Ishikawa (cell line): ENCODE data around the gene ANKRD44.

Source experiments
- CEBPB ChIP-seq: IDR thresholded peaks from 2 replicates; pipeline ENCODE4 v1.6.1; 2012
- CREB1 ChIP-seq: IDR thresholded peaks from 2 replicates; pipeline ENCODE4 v1.6.1; 2012; ENCODE audit warnings: low read depth
- EGR1 ChIP-seq: IDR thresholded peaks from 2 replicates; pipeline ENCODE4 v1.6.1; 2012
- EP300 ChIP-seq: IDR thresholded peaks from 2 replicates; pipeline ENCODE4 v1.6.1; 2012; ENCODE audit warnings: borderline replicate concordance
- FOXM1 ChIP-seq: IDR thresholded peaks from 2 replicates; pipeline ENCODE4 v1.6.1; 2012; ENCODE audit warnings: low read depth, borderline replicate concordance
- NFIC ChIP-seq: IDR thresholded peaks from 2 replicates; pipeline ENCODE4 v1.6.1; 2012
- RAD21 ChIP-seq: IDR thresholded peaks from 2 replicates; pipeline ENCODE4 v1.6.1; 2012; ENCODE audit warnings: low read depth
- TAF1 ChIP-seq: IDR thresholded peaks from 2 replicates; pipeline ENCODE4 v1.6.1; 2012; ENCODE audit warnings: low read depth, mild to moderate bottlenecking
- TCF12 ChIP-seq: IDR thresholded peaks from 2 replicates; pipeline ENCODE4 v1.6.1; 2012; ENCODE audit warnings: low read depth
- TEAD4 ChIP-seq: IDR thresholded peaks from 2 replicates; pipeline ENCODE4 v1.6.1; 2012
- YY1 ChIP-seq: IDR thresholded peaks from 2 replicates; pipeline ENCODE4 v1.6.1; 2012; ENCODE audit warnings: low read depth
- ZBTB7A ChIP-seq: IDR thresholded peaks from 2 replicates; pipeline ENCODE4 v1.6.1; 2012; ENCODE audit warnings: low read depth
- TF ChIP-seq, protein P1 (sequence below): IDR thresholded peaks from 2 replicates; pipeline ENCODE4 v1.6.1; 2012
- TF ChIP-seq, protein P2 (sequence below): IDR thresholded peaks from 2 replicates; pipeline ENCODE4 v1.6.1; 2012; ENCODE audit warnings: low read depth, mild to moderate bottlenecking
- TF ChIP-seq, protein P3 (sequence below): IDR thresholded peaks from 2 replicates; pipeline ENCODE4 v1.6.1; 2012

ANKRD44 gene

DNA sequence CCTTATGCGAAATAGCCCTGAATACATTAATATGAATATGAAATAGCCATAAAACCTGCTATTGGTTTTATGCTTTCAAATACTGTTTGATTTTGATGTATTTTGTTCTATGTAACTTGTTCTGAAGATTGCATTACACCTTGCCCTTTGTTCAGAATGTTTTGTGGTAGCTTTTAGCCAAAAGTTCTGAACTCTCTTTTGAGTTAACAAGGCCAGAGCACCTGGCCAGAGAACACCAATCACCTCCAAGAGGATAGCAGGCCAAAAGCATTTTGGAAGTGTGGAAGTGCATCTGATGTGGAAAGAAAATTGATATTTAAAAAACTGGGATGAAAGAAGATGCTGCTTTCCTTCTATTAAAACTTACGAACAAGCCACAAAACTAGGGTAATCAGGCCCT is 297.5 kb downstream of the ANKRD44 start:
- no peak for TF ChIP-seq NFIC

DNA sequence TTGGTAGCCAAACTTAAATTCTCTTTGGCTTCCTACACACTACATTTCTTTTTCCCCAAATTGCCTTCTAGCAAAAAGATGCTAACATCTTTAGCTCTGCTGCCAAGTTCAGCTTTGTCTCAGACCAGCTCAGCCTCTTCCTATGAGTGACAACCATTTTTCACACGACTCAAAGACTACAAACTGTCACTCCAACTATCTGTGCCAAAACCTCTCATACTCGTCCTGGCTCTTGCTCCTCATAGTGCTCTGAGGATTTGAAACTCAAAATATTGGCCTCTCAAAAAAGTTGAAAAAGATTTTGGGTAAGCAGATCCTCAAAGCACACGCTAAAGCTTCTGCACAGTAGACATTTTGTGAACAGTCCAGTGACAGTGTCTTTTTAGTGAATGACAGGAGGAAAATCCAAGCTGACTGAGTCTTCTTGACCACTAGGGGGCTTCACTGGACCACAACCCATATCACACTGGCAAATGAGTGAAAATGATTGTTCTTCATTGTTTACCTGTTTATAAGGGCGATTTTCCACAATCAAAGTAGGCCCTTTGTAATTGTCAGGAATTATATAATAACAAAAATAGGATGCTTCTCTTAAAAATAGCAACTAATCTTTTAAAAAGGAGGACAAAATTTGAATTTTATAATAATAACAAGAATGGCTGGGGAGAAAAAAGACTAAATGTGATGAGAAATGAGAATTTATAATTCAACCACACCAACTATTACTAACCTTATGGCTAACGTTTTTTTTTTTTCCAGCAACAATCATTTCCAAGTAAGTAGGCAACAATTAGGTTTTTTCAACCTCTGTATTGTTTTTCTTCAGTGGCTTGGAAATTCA is 298.6 kb downstream of the ANKRD44 start:
- TF ChIP-seq RAD21, result peak; percentile 77
- TF ChIP-seq, protein P1, sequence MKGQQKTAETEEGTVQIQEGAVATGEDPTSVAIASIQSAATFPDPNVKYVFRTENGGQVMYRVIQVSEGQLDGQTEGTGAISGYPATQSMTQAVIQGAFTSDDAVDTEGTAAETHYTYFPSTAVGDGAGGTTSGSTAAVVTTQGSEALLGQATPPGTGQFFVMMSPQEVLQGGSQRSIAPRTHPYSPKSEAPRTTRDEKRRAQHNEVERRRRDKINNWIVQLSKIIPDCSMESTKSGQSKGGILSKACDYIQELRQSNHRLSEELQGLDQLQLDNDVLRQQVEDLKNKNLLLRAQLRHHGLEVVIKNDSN, result no peak

DNA sequence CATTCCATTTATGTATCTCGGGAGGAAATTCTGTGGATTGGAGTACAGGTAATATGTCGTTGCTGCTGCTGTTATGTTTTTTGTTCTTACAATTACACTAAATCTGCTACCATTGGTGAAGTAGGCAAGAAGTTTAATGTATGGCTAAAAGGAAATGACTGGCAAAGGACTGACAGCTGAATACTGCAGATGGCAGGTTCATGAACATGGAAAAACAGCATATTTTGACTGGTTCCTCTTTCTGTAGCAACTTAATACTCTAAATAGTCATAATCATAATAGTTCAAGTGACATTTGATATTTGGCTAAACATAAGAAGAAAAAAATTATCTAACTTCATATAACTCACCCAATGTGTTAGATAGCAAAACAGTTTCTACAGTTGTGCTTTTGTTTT is 299.6 kb downstream of the ANKRD44 start:
- TF ChIP-seq CEBPB (no peak), EP300 (no peak), ZBTB7A (no peak), CREB1 (no peak), TAF1 (no peak), TEAD4 (no peak), RAD21 (no peak), TCF12 (no peak), EGR1 (no peak), FOXM1 (no peak), NFIC (no peak), YY1 (no peak)
- TF ChIP-seq, protein P2, sequence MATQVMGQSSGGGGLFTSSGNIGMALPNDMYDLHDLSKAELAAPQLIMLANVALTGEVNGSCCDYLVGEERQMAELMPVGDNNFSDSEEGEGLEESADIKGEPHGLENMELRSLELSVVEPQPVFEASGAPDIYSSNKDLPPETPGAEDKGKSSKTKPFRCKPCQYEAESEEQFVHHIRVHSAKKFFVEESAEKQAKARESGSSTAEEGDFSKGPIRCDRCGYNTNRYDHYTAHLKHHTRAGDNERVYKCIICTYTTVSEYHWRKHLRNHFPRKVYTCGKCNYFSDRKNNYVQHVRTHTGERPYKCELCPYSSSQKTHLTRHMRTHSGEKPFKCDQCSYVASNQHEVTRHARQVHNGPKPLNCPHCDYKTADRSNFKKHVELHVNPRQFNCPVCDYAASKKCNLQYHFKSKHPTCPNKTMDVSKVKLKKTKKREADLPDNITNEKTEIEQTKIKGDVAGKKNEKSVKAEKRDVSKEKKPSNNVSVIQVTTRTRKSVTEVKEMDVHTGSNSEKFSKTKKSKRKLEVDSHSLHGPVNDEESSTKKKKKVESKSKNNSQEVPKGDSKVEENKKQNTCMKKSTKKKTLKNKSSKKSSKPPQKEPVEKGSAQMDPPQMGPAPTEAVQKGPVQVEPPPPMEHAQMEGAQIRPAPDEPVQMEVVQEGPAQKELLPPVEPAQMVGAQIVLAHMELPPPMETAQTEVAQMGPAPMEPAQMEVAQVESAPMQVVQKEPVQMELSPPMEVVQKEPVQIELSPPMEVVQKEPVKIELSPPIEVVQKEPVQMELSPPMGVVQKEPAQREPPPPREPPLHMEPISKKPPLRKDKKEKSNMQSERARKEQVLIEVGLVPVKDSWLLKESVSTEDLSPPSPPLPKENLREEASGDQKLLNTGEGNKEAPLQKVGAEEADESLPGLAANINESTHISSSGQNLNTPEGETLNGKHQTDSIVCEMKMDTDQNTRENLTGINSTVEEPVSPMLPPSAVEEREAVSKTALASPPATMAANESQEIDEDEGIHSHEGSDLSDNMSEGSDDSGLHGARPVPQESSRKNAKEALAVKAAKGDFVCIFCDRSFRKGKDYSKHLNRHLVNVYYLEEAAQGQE, result no peak
- TF ChIP-seq, protein P1, result no peak

DNA sequence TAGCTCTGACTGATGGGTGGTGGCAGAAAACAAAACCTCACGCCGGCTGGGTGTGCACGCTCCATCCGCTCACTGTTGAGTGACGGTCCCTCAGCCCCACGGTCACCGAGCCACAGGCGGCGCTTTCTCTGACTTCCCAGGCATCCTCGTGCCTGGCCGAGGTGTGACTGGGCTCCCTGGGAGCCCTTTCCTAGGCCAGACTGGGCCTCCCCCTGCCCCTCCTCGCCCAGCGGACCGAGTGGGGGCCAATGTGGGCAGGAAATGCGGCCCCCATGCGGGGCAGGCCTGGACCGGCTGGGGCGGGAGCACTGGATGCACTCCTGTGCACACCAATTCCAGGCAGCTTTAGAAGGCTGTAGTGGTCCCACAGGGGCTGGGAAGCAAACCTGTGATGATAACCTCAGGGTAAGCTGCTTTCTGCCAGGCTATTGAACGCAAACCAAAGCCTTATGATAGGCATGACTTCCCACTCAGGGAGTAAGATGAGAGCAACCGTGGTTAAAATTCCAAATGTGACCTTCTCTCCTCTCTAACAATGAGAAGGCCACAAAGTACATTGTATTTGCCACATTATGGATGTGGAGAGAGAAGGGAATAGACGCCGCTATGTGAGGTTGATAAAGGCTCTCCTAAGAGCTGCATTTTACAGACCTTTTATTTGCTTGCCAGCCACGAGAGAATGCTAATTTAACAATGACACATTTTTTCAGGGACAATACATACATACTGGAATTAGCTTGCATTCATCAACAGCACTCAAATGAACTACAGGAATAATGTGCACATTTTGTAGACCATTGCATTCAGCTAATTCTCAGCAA is 300.2 kb downstream of the ANKRD44 start:
- TF ChIP-seq CREB1 (no peak), TAF1 (no peak), TEAD4 (no peak), FOXM1 (no peak), EGR1 (no peak), CEBPB (no peak), TCF12 (no peak), NFIC (no peak), YY1 (no peak)

DNA sequence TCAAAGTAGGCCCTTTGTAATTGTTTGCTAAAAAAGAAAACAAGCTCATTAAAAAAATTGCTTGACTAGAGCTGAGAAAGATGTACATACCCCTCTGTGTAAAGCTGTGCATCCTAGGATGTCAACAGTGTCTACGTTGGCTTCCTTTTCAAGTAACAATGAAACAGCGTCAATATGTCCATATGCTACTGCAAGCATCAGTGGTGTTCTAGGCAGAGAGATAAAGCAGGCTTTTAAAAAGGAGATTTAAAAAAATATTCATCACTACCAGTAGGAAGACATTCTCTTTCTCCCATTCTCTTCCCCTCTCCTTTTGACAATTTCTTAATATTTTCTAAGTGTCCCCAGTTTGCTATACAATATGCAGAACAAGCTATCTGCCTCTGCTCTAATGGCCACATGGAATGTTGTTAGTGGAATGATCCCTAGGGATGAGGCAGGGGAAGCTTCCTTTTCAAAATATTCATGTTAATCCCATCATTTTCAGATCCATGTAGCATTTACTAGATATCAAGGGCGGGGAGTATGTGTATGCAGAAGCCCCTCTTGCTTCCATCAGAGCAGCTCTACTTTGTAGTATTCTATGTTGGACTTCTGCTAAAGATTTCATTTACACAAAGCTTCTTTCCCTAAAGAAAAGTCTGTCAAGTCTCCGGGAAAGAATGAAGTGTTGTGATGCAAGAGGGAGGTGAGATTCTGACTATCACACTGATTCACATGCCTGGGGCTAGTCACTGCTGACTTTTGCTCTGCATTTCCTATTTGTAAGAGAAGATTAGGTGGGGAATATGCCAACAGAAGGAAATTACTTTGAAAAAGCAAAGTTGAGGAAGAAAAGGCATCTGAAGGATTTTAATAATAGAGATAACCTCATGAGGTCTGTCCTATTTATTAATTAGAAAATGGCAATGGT is 302.6 kb downstream of the ANKRD44 start:
- TF ChIP-seq, protein P3, sequence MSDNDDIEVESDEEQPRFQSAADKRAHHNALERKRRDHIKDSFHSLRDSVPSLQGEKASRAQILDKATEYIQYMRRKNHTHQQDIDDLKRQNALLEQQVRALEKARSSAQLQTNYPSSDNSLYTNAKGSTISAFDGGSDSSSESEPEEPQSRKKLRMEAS, result no peak
- TF ChIP-seq RAD21 (no peak), TAF1 (no peak), EGR1 (no peak), CREB1 (no peak), YY1 (no peak), FOXM1 (no peak), TEAD4 (no peak), EP300 (no peak)
- TF ChIP-seq, protein P1, result no peak
- TF ChIP-seq, protein P2, result no peak
